Midbrain (tissue), 1 donor: Measurements from ENCODE around the gene SERPINA6.
"Not testable (repeated sequence)": the region's sequence is repeated elsewhere in the genome, so short reads cannot be mapped to it uniquely, and the experiment has no call there.

Source experiments
- DNase-seq: peaks from one replicate; lab custom pipeline; 2025; lab: John Stamatoyannopoulos, UW

The SERPINA6 gene

GRCh38 chr14:94354638-94355185, 31.6 kb upstream of the SERPINA6 start:
- DNase-seq = no peak

GRCh38 chr14:94354190-94354589, 31.1 kb upstream of the SERPINA6 start:
- not testable (repeated sequence) for DNase-seq

- DNase-seq = no peak
Measured at GRCh38 chr14:94349276-94349675, 26.1 kb upstream of the SERPINA6 start.

- no peak for DNase-seq
Measured at GRCh38 chr14:94348836-94349235, 25.7 kb upstream of the SERPINA6 start.

GRCh38 chr14:94346841-94347240, 23.7 kb upstream of the SERPINA6 start:
- no peak for DNase-seq

GRCh38 chr14:94346065-94346786, 23.1 kb upstream of the SERPINA6 start:
- not testable (repeated sequence) for DNase-seq

- DNase-seq = no peak
Measured at GRCh38 chr14:94345344-94346064, 22.4 kb upstream of the SERPINA6 start.

- no peak for DNase-seq
Measured at GRCh38 chr14:94344389-94344788, 21.3 kb upstream of the SERPINA6 start.

- DNase-seq = no peak
Measured at GRCh38 chr14:94343238-94344005, 20.3 kb upstream of the SERPINA6 start.

- no peak for DNase-seq
Measured at GRCh38 chr14:94342334-94342934, 19.3 kb upstream of the SERPINA6 start.

- no peak for DNase-seq
Measured at GRCh38 chr14:94341656-94342333, 18.7 kb upstream of the SERPINA6 start.

GRCh38 chr14:94340533-94340932, 17.4 kb upstream of the SERPINA6 start:
- DNase-seq = no peak

- DNase-seq = no peak
Measured at GRCh38 chr14:94338023-94338422, 14.9 kb upstream of the SERPINA6 start.

- no peak for DNase-seq
Measured at GRCh38 chr14:94337274-94337673, 14.1 kb upstream of the SERPINA6 start.

GRCh38 chr14:94334872-94335271, 11.7 kb upstream of the SERPINA6 start:
- no peak for DNase-seq

GRCh38 chr14:94332587-94332986, 9.5 kb upstream of the SERPINA6 start:
- no peak for DNase-seq

GRCh38 chr14:94332063-94332583, 9.0 kb upstream of the SERPINA6 start:
- no peak for DNase-seq

- no peak for DNase-seq
Measured at GRCh38 chr14:94331462-94331861, 8.3 kb upstream of the SERPINA6 start.

- no peak for DNase-seq
Measured at GRCh38 chr14:94330857-94331256, 7.7 kb upstream of the SERPINA6 start.

- no peak for DNase-seq
Measured at GRCh38 chr14:94330432-94330831, 7.3 kb upstream of the SERPINA6 start.

- no peak for DNase-seq
Measured at GRCh38 chr14:94329857-94330256, 6.7 kb upstream of the SERPINA6 start.
